GM21423 (cell line): ENCODE measurements around the gene MZB1.

Experiments
- ATAC-seq: cut with Tn5 transposase; IDR thresholded peaks from one replicate; pipeline ENCODE4 v1.9.1; 2021; ENCODE audit warnings: mild to moderate bottlenecking, moderate library complexity; ENCODE audit not compliant: unreplicated experiment

The MZB1 gene

DNA sequence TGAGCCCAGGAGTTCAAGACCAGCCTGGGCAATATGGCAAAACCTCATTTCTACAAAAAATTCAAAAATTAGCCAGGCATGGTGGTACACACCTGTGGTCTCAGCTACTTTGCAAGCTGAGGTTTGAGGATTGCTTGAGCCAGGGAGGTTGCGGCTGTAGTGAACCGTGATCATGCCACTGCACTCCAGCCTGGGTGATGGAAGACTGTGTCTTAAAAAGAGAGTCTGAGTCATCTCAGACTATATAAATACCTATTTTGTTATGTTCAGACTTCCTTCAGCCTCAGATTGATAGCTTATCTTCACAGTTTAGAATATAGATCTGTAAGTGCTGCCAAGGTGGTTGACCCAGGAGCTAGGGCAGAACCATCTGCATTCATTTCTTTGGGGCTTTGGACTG lies 49.7 kb downstream of the MZB1 start:
- ATAC-seq = no peak
